ENCODE data around the gene DIRAS3.

DNA sequence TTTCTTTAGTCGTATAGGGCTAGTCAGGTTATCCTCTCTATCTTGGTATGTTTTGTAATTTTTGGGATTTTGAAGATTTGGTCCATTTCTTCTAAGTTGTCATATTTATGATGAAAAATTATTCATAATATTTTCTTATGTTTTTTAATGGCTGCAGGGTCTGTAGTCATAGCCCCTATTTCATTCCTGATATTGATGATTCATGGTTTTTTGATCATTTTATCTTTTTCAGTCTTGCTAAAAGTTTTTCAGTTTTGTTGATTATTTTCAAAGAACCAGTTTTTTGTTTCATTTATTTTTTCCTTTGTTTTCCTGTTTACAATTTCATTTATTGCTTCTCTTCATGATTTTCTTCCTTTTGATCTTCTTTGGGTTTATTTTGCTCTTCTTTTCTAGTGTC is 50.2 kb downstream of the DIRAS3 start:
- TF ChIP-seq, protein P1, sequence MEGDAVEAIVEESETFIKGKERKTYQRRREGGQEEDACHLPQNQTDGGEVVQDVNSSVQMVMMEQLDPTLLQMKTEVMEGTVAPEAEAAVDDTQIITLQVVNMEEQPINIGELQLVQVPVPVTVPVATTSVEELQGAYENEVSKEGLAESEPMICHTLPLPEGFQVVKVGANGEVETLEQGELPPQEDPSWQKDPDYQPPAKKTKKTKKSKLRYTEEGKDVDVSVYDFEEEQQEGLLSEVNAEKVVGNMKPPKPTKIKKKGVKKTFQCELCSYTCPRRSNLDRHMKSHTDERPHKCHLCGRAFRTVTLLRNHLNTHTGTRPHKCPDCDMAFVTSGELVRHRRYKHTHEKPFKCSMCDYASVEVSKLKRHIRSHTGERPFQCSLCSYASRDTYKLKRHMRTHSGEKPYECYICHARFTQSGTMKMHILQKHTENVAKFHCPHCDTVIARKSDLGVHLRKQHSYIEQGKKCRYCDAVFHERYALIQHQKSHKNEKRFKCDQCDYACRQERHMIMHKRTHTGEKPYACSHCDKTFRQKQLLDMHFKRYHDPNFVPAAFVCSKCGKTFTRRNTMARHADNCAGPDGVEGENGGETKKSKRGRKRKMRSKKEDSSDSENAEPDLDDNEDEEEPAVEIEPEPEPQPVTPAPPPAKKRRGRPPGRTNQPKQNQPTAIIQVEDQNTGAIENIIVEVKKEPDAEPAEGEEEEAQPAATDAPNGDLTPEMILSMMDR (IDR thresholded peaks at IDR 0.05) = no peak
- TF ChIP-seq POLR2A (IDR thresholded peaks at IDR 0.05) = no peak

Measured in testis (tissue), 2 donors.